Activated CD8-positive, alpha-beta T cell treated with anti-CD3 and anti-CD28 coated beads, Interleukin-2, amount 10 ng/mL, durations not matched to agents 7 days and 5 days (primary cell): ENCODE measurements around the gene MRPL45. TPM values are rescaled to one million over a fixed set of nuclear protein-coding genes. Genes with fewer than 3 reads are reported as not detected.

Source experiments
- ATAC-seq: fragments of 150-1000 bp; cut with Tn5 transposase; one replicate; pipeline ENCODE4 v1.10.0; 2021; ENCODE audit warnings: moderate library complexity
- CTCF ChIA-PET: fragments of 350-600 bp; sonication (Branson Sonifier 250); formaldehyde crosslinking; loops from one replicate; lab custom pipeline; 2021; ENCODE audit warnings: antibody characterized with exemption; lab: Charles Lee
- POLR2A ChIA-PET: fragments of 350-600 bp; sonication (Branson Sonifier 250); formaldehyde crosslinking; loops from one replicate; lab custom pipeline; 2021; ENCODE audit warnings: antibody characterized with exemption; lab: Charles Lee
- DNase-seq: peaks from one replicate; pipeline ENCODE4 v3.0.0-alpha.2; 2020
- H3K27ac Mint-ChIP-seq: one replicate; pipeline ENCODE4 v1.8.0; 2021; ENCODE audit warnings: mild to moderate bottlenecking, mixed read lengths
- H3K27me3 Mint-ChIP-seq: one replicate; pipeline ENCODE4 v1.8.0; 2021; ENCODE audit warnings: low read depth, mixed read lengths
- H3K36me3 Mint-ChIP-seq: one replicate; pipeline ENCODE4 v1.8.0; 2021; ENCODE audit warnings: low read depth, mixed read lengths
- H3K4me1 Mint-ChIP-seq: one replicate; pipeline ENCODE4 v1.8.0; 2021; ENCODE audit warnings: low read depth, mixed read lengths
- H3K4me3 Mint-ChIP-seq: one replicate; pipeline ENCODE4 v1.8.0; 2021; ENCODE audit warnings: mild to moderate bottlenecking, mixed read lengths
- H3K9me3 Mint-ChIP-seq: one replicate; pipeline ENCODE4 v1.8.0; 2022; ENCODE audit warnings: mixed read lengths; ENCODE audit not compliant: insufficient read depth
- total RNA-seq, 2 experiments: library from RNA; stranded (reverse); gene quantifications; one replicate each; pipeline ENCODE4 v1.2.3, GENCODE V29; 2021

Gene MRPL45
- total RNA-seq, 2 experiments from 2014 or later = 25.8 to 26.3 TPM

GRCh38 chr17:38326996-38327792, 30.2 kb downstream of the MRPL45 start:
- ChIA-PET POLR2A (interaction anchor here (1.1 kb wide), 1 partner anchor 23 kb away, joined by 3 read pairs; no protein-coding TSS in a partner anchor), CTCF (interaction anchor here (6.5 kb wide), 1 partner anchor 22 kb away, joined by 33 read pairs; no protein-coding TSS in a partner anchor)
- peaks cover 10% of the 10 kb centered on the region for H3K36me3 Mint-ChIP-seq
- H3K4me1 Mint-ChIP-seq = peaks cover 12% of the 10 kb centered on the region
- DNase-seq = peak; percentile 25
- no peak overlapping the region for H3K4me3 Mint-ChIP-seq
- peak overlapping the region; percentile 48 for H3K27ac Mint-ChIP-seq
- H3K27me3 Mint-ChIP-seq = no peaks in the 10 kb centered on the region
- no peaks in the 10 kb centered on the region for H3K9me3 Mint-ChIP-seq
- ATAC-seq = peak; percentile 49

- Mint-ChIP-seq H3K4me3 (no peak overlapping the region), H3K27me3 (no peaks in the 10 kb centered on the region)
These were observed 31.0 kb downstream of the MRPL45 start for GRCh38 chr17:38327936-38328335.

GRCh38 chr17:38328620-38329019, 31.7 kb downstream of the MRPL45 start:
- no peak overlapping the region for H3K27ac Mint-ChIP-seq
- no peak for DNase-seq
- peaks cover 2% of the 10 kb centered on the region for H3K36me3 Mint-ChIP-seq

More at GRCh38 chr17:38327936-38328335, 31.0 kb downstream of the MRPL45 start:
- H3K9me3 Mint-ChIP-seq = no peaks in the 10 kb centered on the region
- ATAC-seq (no peak), DNase-seq (no peak)
- H3K4me1 Mint-ChIP-seq = peaks cover 12% of the 10 kb centered on the region
- CTCF ChIA-PET = interaction anchor here (0.8 to 6.5 kb wide), 3 partner anchors 19 to 87 kb away, joined by 3 to 33 read pairs (median 8); no protein-coding TSS in a partner anchor
- peaks cover 4% of the 10 kb centered on the region for H3K36me3 Mint-ChIP-seq
- no peak overlapping the region for H3K27ac Mint-ChIP-seq
- POLR2A ChIA-PET = no interaction called here

GRCh38 chr17:38329284-38329683, 32.3 kb downstream of the MRPL45 start:
- CTCF ChIA-PET = interaction anchor here (6.5 kb wide), 1 partner anchor 20 kb away, joined by 33 read pairs; no protein-coding TSS in a partner anchor

More at GRCh38 chr17:38328620-38329019, 31.7 kb downstream of the MRPL45 start:
- H3K27me3 Mint-ChIP-seq = no peaks in the 10 kb centered on the region
- no peak for ATAC-seq
- no peak overlapping the region for H3K4me3 Mint-ChIP-seq
- ChIA-PET POLR2A (no interaction called here), CTCF (interaction anchor here (0.8 to 6.5 kb wide), 3 partner anchors 20 to 86 kb away, joined by 3 to 33 read pairs (median 8); no protein-coding TSS in a partner anchor)
- peaks cover 12% of the 10 kb centered on the region for H3K4me1 Mint-ChIP-seq
- H3K9me3 Mint-ChIP-seq = no peaks in the 10 kb centered on the region

GRCh38 chr17:38329808-38330730, 33.1 kb downstream of the MRPL45 start:
- no peaks in the 10 kb centered on the region for H3K27me3 Mint-ChIP-seq
- H3K4me1 Mint-ChIP-seq = peaks cover 12% of the 10 kb centered on the region
- DNase-seq = no peak
- CTCF ChIA-PET = interaction anchor here (1.4 to 6.5 kb wide), 2 partner anchors 19 kb away, joined by 8 to 33 read pairs; no protein-coding TSS in a partner anchor
- H3K27ac Mint-ChIP-seq = no peak overlapping the region
- ATAC-seq = no peak
- POLR2A ChIA-PET = no interaction called here
- H3K9me3 Mint-ChIP-seq = no peaks in the 10 kb centered on the region
- no peak overlapping the region for H3K4me3 Mint-ChIP-seq
- H3K36me3 Mint-ChIP-seq = no peaks in the 10 kb centered on the region

More at GRCh38 chr17:38329284-38329683, 32.3 kb downstream of the MRPL45 start:
- ATAC-seq (no peak), DNase-seq (no peak)
- POLR2A ChIA-PET = no interaction called here
- Mint-ChIP-seq H3K4me1 (peaks cover 12% of the 10 kb centered on the region), H3K36me3 (no peaks in the 10 kb centered on the region), H3K27me3 (no peaks in the 10 kb centered on the region), H3K4me3 (no peak overlapping the region), H3K27ac (no peak overlapping the region), H3K9me3 (no peaks in the 10 kb centered on the region)

- Mint-ChIP-seq H3K27me3 (no peaks in the 10 kb centered on the region), H3K36me3 (no peaks in the 10 kb centered on the region), H3K27ac (no peak overlapping the region), H3K9me3 (no peaks in the 10 kb centered on the region), H3K4me3 (no peak overlapping the region), H3K4me1 (peaks cover 8% of the 10 kb centered on the region)
- DNase-seq = no peak
- ATAC-seq = no peak
- ChIA-PET POLR2A (no interaction called here), CTCF (interaction anchor here (1.4 to 3.4 kb wide), 4 partner anchors 9 to 83 kb away, joined by 4 to 16 read pairs (median 9); no protein-coding TSS in a partner anchor)
These were observed 34.0 kb downstream of the MRPL45 start for GRCh38 chr17:38330941-38331411.

GRCh38 chr17:38332735-38333134, 35.8 kb downstream of the MRPL45 start:
- ChIA-PET POLR2A (no interaction called here), CTCF (interaction anchor here (1.1 to 4.1 kb wide), 10 partner anchors 8 to 81 kb away, joined by 3 to 16 read pairs (median 8); partner anchors contain the start of gene SOCS7)
- DNase-seq (no peak), ATAC-seq (no peak)
- Mint-ChIP-seq H3K9me3 (no peaks in the 10 kb centered on the region), H3K4me1 (no peaks in the 10 kb centered on the region), H3K27me3 (no peaks in the 10 kb centered on the region), H3K4me3 (no peak overlapping the region), H3K36me3 (no peaks in the 10 kb centered on the region), H3K27ac (no peak overlapping the region)

GRCh38 chr17:38333635-38334295, 36.8 kb downstream of the MRPL45 start:
- no peak overlapping the region for H3K27ac Mint-ChIP-seq
- DNase-seq (peak; percentile 66), ATAC-seq (peak; percentile 71)
- no peaks in the 10 kb centered on the region for H3K36me3 Mint-ChIP-seq
- ChIA-PET POLR2A (no interaction called here), CTCF (interaction anchor here (0.8 to 4.1 kb wide), 13 partner anchors 9 to 143 kb away, joined by 3 to 16 read pairs (median 6); partner anchors contain the start of gene SOCS7)
- H3K27me3 Mint-ChIP-seq = no peaks in the 10 kb centered on the region
- H3K4me1 Mint-ChIP-seq = no peaks in the 10 kb centered on the region
- H3K9me3 Mint-ChIP-seq = no peaks in the 10 kb centered on the region
- H3K4me3 Mint-ChIP-seq = no peak overlapping the region

GRCh38 chr17:38334480-38335364, 37.8 kb downstream of the MRPL45 start:
- Mint-ChIP-seq H3K27ac (no peak overlapping the region), H3K27me3 (no peaks in the 10 kb centered on the region), H3K36me3 (no peaks in the 10 kb centered on the region), H3K4me1 (no peaks in the 10 kb centered on the region), H3K9me3 (no peaks in the 10 kb centered on the region), H3K4me3 (no peak overlapping the region)
- POLR2A ChIA-PET = interaction anchor here (1.0 kb wide), 1 partner anchor 9 kb away, joined by 3 read pairs; the partner anchor contains the start of gene GPR179
- ATAC-seq (no peak), DNase-seq (no peak)
- CTCF ChIA-PET = interaction anchor here (1.3 to 4.1 kb wide), 4 partner anchors 10 to 80 kb away, joined by 4 to 16 read pairs (median 14); no protein-coding TSS in a partner anchor

GRCh38 chr17:38336838-38337237, 39.9 kb downstream of the MRPL45 start:
- Mint-ChIP-seq H3K27ac (no peak overlapping the region), H3K4me1 (no peaks in the 10 kb centered on the region), H3K27me3 (no peaks in the 10 kb centered on the region), H3K36me3 (no peaks in the 10 kb centered on the region), H3K9me3 (no peaks in the 10 kb centered on the region), H3K4me3 (no peak overlapping the region)
- POLR2A ChIA-PET = no interaction called here
- CTCF ChIA-PET = interaction anchor here (1.7 kb wide), 1 partner anchor 12 kb away, joined by 5 read pairs; no protein-coding TSS in a partner anchor
- no peak for ATAC-seq
- no peak for DNase-seq
